ENCODE measurements around the gene KHSRP.
"Not testable (repeated sequence)": the region's sequence is repeated elsewhere in the genome, so short reads cannot be mapped to it uniquely, and the experiment has no call there.

Gene KHSRP

DNA sequence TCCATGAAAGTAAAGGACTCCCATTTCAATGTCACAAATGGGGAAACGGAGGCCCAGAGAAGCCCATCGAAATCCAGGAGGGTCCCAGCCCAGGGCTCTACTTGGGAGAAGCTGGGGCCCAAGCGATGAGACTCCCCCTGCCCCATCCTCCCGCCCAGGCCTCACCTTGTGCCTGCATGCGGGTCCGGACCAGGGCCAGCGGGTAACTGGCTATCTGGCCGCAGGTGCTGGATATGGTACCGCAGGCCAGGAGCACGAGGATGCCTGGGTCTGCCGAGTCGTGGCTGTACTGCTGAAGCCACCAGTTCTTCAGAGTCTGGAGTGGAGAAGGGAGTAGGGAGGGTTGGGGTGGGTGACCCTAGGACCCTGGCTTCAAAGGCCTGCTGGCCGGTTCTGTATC, 19.4 kb upstream of the KHSRP start:
- Histone ChIP-seq H3K4me1 (ENCODE audit: control insufficient read depth, insufficient read depth, low read length) (no peaks in the 10 kb centered on the region), H3K4me3 (ENCODE audit: low read length) (no peak overlapping the region), H3K27ac (ENCODE audit: low read depth, low read length) (no peak overlapping the region), H3K36me3 (ENCODE audit: control insufficient read depth, insufficient read depth, low read length) (peaks cover 2% of the 10 kb centered on the region), H3K27me3 (ENCODE audit: control insufficient read depth, insufficient read depth, low read length) (no peaks in the 10 kb centered on the region), H3K9ac (ENCODE audit: low read length) (no peak overlapping the region)

- Histone ChIP-seq H3K4me3 (ENCODE audit: low read length) (no peak overlapping the region), H3K4me1 (ENCODE audit: control insufficient read depth, insufficient read depth, low read length) (no peaks in the 10 kb centered on the region), H3K36me3 (ENCODE audit: control insufficient read depth, insufficient read depth, low read length) (peaks cover 2% of the 10 kb centered on the region), H3K27me3 (ENCODE audit: control insufficient read depth, insufficient read depth, low read length) (no peaks in the 10 kb centered on the region), H3K27ac (ENCODE audit: low read depth, low read length) (no peak overlapping the region), H3K9ac (ENCODE audit: low read length) (no peak overlapping the region)
Observed at GRCh38 chr19:6442087-6442688, 17.6 kb upstream of the KHSRP start.

DNA sequence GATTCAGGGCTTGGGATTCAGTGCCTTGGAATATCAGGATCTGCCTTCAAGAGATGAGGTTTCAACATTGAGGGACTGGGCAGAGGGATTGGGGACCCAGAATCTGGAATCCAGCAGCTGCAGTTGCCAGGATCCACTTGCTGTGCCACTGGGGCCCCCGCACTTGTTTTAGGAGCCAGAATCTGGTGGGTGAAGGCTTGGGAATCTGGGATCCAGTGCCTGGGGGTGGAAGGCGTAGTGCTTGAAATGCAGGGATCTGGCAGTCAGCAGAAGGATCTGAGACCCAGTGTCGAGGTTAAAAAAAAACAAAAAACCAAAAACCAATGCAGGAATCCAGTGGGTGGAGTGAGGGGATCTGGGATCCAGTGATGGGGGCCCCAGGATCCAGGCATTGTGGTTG, 16.3 kb upstream of the KHSRP start:
- Histone ChIP-seq H3K27ac (ENCODE audit: low read depth, low read length) (no peak overlapping the region), H3K4me3 (ENCODE audit: low read length) (no peak overlapping the region), H3K27me3 (ENCODE audit: control insufficient read depth, insufficient read depth, low read length) (no peaks in the 10 kb centered on the region), H3K36me3 (ENCODE audit: control insufficient read depth, insufficient read depth, low read length) (peaks cover 2% of the 10 kb centered on the region), H3K9ac (ENCODE audit: low read length) (no peak overlapping the region), H3K4me1 (ENCODE audit: control insufficient read depth, insufficient read depth, low read length) (no peaks in the 10 kb centered on the region)

GRCh38 chr19:6439743-6440142, 15.1 kb upstream of the KHSRP start:
- no peak overlapping the region for H3K9ac ChIP-seq (ENCODE audit: low read length)
- peaks cover 2% of the 10 kb centered on the region for H3K36me3 ChIP-seq (ENCODE audit: control insufficient read depth, insufficient read depth, low read length)
- H3K4me1 ChIP-seq (ENCODE audit: control insufficient read depth, insufficient read depth, low read length), result no peaks in the 10 kb centered on the region
- no peaks in the 10 kb centered on the region for H3K27me3 ChIP-seq (ENCODE audit: control insufficient read depth, insufficient read depth, low read length)
- H3K27ac ChIP-seq (ENCODE audit: low read depth, low read length), result no peak overlapping the region
- no peak overlapping the region for H3K4me3 ChIP-seq (ENCODE audit: low read length)

DNA sequence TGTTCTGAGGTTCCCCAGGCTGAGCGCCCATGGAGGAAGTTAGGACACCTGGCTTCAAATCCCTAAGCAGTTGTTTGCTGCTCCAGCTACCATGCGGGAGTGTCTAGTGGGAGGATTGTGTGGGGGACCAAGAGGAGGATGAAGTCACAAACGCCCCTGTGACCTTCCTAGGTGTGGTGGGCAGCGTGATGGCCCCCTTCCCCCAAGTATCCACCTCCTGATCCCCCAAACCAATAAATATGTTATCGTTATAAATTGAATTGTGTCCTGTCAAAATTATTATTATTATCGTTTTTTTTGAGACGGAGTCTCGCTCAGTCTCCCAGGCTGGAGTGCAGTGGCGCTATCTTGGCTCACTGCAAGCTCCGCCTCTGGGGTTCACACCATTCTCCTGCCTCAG, 9.1 kb upstream of the KHSRP start, which contains the start of gene SLC25A41:
TSS of gene SLC25A41 (minus strand) at position 101 of the 400 bp plus-strand sequence. CDS start at position 31, 70 bp downstream.
- Histone ChIP-seq H3K9ac (ENCODE audit: low read length) (no peak within 1 kb of the TSS), H3K27ac (ENCODE audit: low read depth, low read length) (no peak within 1 kb of the TSS), H3K4me3 (ENCODE audit: low read length) (no peak within 1 kb of the TSS), H3K27me3 (ENCODE audit: control insufficient read depth, insufficient read depth, low read length) (no peaks in the 10 kb centered on the region), H3K4me1 (ENCODE audit: control insufficient read depth, insufficient read depth, low read length) (no peaks in the 10 kb centered on the region), H3K36me3 (ENCODE audit: control insufficient read depth, insufficient read depth, low read length) (no peaks in the 10 kb centered on the region)

DNA sequence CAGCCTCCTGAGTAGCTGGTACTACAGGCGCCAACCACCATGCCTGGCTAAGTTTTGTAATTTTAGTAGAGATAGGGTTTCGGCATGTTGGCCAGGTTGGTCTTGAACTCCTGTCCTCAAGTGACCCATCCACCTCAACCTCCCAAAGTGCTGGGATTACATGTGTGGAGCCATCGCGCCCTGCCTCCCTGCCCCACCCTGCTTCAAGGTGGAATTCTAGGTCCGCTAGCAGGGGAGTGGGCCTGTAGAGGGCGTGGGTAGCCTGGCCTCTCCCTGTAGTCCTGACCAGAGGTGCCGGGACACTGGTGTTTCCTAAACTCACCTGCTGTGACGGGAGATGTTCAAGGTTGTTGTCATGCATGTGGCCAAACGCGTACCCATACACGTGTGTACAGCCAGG, 8.6 kb upstream of the KHSRP start:
- Histone ChIP-seq H3K4me3 (ENCODE audit: low read length) (no peak overlapping the region), H3K4me1 (ENCODE audit: control insufficient read depth, insufficient read depth, low read length) (no peaks in the 10 kb centered on the region), H3K9ac (ENCODE audit: low read length) (no peak overlapping the region), H3K36me3 (ENCODE audit: control insufficient read depth, insufficient read depth, low read length) (no peaks in the 10 kb centered on the region), H3K27ac (ENCODE audit: low read depth, low read length) (no peak overlapping the region), H3K27me3 (ENCODE audit: control insufficient read depth, insufficient read depth, low read length) (no peaks in the 10 kb centered on the region)

- H3K27me3 ChIP-seq (ENCODE audit: control insufficient read depth, insufficient read depth, low read length), result no peaks in the 10 kb centered on the region
- no peak overlapping the region for H3K27ac ChIP-seq (ENCODE audit: low read depth, low read length)
- H3K4me3 ChIP-seq (ENCODE audit: low read length), result no peak overlapping the region
- H3K9ac ChIP-seq (ENCODE audit: low read length), result no peak overlapping the region
- H3K36me3 ChIP-seq (ENCODE audit: control insufficient read depth, insufficient read depth, low read length), result no peaks in the 10 kb centered on the region
- no peaks in the 10 kb centered on the region for H3K4me1 ChIP-seq (ENCODE audit: control insufficient read depth, insufficient read depth, low read length)
Observed at GRCh38 chr19:6431891-6432290, 7.3 kb upstream of the KHSRP start.

DNA sequence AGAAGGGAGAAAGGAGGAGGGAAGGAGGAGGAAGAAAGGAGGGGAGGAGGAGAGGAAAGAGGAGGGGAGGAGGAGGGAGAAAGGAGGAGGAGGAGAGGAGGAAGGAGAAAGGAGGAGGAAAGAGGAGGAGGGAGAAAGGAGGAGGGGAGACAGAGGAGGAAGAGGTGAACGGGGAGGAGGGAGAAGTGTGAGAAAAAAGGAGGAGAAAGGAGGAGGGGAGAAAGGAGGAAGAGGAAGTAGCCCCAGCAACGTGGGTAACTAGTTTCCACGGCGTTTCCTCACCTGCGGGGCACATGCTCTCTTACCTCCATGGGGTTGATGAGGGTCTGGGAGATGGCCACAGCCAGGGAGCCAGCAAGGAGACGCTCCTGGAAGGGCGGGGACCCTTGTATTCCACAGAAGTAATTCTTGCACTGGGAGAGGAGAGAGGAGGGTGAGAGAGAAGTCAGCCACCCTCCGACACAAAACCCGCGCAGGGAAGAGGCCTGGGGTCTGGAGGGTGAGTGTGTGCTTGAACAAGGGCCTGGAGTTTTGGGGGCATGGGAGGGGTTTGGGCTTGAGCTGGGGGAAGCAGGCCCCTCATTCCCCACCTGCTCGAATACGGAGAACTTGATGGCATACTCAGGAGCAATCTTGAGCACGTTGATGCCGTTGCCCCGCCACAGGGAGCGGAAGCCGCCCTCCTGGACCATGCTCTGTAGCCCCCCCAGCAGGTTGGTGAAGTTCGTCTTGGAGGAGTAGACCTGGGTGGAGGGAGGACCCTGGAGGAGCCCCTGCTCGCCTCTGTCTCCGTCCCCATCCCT, 5.0 kb upstream of the KHSRP start:
- H3K27ac ChIP-seq (ENCODE audit: low read depth, low read length), result no peak overlapping the region
- no peaks in the 10 kb centered on the region for H3K4me1 ChIP-seq (ENCODE audit: control insufficient read depth, insufficient read depth, low read length)
- no peak overlapping the region for H3K4me3 ChIP-seq (ENCODE audit: low read length)
- no peak overlapping the region for H3K9ac ChIP-seq (ENCODE audit: low read length)
- H3K36me3 ChIP-seq (ENCODE audit: control insufficient read depth, insufficient read depth, low read length), result no peaks in the 10 kb centered on the region
- H3K27me3 ChIP-seq (ENCODE audit: control insufficient read depth, insufficient read depth, low read length), result no peaks in the 10 kb centered on the region

DNA sequence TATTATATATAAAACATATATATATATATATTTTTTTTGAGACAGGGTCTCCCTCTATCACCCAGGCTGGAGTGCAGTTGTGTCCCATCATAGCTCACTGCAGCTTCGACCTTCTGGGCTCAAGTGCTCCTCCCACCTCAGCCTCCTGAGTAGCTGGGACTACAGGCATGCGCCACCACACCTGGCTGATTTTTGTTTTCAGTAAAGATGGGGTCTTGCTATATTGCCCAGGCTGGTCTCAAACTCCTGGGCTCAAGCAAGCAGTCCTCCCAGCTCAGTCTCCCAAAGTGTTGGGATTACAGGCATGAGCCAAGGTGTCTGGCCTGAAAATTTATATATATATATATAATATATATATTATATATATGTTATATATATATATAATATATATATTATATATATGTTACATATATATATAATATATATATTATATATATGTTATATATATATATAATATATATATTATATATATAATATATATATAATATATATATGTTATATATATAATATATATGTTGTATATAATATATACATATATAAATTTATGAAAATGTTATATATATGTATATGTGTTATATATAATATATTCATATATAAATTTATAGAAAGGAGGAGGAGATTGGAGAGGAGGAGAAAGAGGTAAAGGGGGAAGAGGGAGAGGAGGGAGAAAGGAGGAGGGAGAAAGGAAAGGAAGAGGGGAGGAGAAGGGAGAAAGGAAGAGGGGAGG, 4.2 kb upstream of the KHSRP start:
- not testable (repeated sequence) for H3K36me3 ChIP-seq (ENCODE audit: control insufficient read depth, insufficient read depth, low read length); H3K27ac ChIP-seq (ENCODE audit: low read depth, low read length); H3K4me3 ChIP-seq (ENCODE audit: low read length); H3K9ac ChIP-seq (ENCODE audit: low read length); H3K4me1 ChIP-seq (ENCODE audit: control insufficient read depth, insufficient read depth, low read length); H3K27me3 ChIP-seq (ENCODE audit: control insufficient read depth, insufficient read depth, low read length)

GRCh38 chr19:6427131-6427530, 2.5 kb upstream of the KHSRP start:
- H3K36me3 ChIP-seq (ENCODE audit: control insufficient read depth, insufficient read depth, low read length), result no peaks in the 10 kb centered on the region
- H3K27ac ChIP-seq (ENCODE audit: low read depth, low read length), result no peak overlapping the region
- H3K27me3 ChIP-seq (ENCODE audit: control insufficient read depth, insufficient read depth, low read length), result no peaks in the 10 kb centered on the region
- no peak overlapping the region for H3K4me3 ChIP-seq (ENCODE audit: low read length)
- H3K4me1 ChIP-seq (ENCODE audit: control insufficient read depth, insufficient read depth, low read length), result peaks cover 7% of the 10 kb centered on the region
- no peak overlapping the region for H3K9ac ChIP-seq (ENCODE audit: low read length)

DNA sequence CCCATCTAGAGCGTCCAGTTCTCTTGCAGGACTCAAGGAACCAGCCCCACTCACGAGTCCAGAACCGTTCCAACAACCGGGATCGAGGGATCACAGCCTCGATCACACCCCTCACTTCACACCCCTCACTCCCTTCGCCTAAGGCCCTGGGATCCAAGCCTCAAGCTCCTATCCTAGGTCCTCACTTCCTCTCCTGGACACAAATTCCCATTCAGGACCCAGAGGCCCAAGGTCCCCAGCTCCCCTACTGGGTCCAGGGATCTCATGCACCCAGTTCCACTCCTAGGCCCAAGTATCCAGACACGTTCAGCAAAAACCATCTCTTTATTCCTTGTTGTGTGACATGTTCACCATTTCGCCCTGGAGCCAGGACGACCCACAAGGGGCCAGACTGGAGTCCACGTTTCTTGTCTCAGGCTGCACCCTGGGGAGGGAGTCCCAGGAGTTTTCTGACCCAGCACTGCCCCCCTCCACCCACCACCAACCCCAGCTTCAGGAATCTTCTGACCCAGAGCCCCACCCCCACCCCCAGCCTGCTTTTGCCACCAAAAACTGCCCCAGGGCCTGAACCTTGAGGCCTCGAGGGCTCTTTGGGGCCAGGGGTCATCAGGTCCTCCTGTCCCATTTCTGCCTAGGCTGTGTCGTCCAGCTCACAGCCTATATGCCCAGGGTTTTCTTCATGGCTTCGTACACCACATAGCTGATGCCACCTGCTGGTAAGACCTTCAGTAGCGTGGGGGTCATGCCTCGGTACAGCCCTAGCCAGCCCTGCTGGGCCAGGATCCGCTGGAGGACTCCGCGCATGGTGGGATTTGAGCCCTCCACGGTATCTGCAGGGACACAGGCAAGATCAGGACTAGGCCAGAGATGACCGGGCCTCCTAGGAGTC, 1.4 kb upstream of the KHSRP start:
- Histone ChIP-seq H3K9ac (ENCODE audit: low read length) (no peak overlapping the region), H3K36me3 (ENCODE audit: control insufficient read depth, insufficient read depth, low read length) (peaks cover 3% of the 10 kb centered on the region), H3K4me3 (ENCODE audit: low read length) (peak overlapping the region; percentile 19)

More for the DNA sequence above, 1.4 kb upstream of the KHSRP start:
- peak overlapping the region; percentile 79 for H3K27ac ChIP-seq (ENCODE audit: low read depth, low read length)
- peaks cover 7% of the 10 kb centered on the region for H3K4me1 ChIP-seq (ENCODE audit: control insufficient read depth, insufficient read depth, low read length)
- no peaks in the 10 kb centered on the region for H3K27me3 ChIP-seq (ENCODE audit: control insufficient read depth, insufficient read depth, low read length)

All from rectal smooth muscle tissue (tissue), 1 donor.